K562 (cell line): ENCODE data around the gene PREX1. TPM values are rescaled to one million over a fixed set of nuclear protein-coding genes. Genes with fewer than 3 reads are reported as not detected.

Experiments used
- ATAC-seq: fragments of 200-7000 bp; cut with Tn5 transposase; 3 replicates; pipeline ENCODE4 v1.9.1; 2020; ENCODE audit warnings: moderate library complexity
- BruUV-seq: library from RNA; stranded (reverse); fragments of 400-500 nt; replicated peaks from 2 replicates; lab custom pipeline; 2021; lab: Mats Ljungman, UMichigan
- CTCF ChIA-PET: fragments of 300-600 bp; formaldehyde crosslinking; extraction: SDS; loops from one replicate; lab custom pipeline; 2021; ENCODE audit warnings: low intra/inter-chr PET ratio; lab: Yijun Ruan, JAX
- POLR2A ChIA-PET: fragments of 300-600, 350-650 bp; sonication (Branson Sonifier 250); formaldehyde crosslinking; extraction: SDS; loops from one replicate; lab custom pipeline; 2021; ENCODE audit warnings: antibody characterized with exemption, inconsistent platforms; lab: Yijun Ruan, JAX
- DNase-seq, 4 experiments: peaks; one replicate each; pipeline versions ENCODE4 v3.0.0 to v3.0.0-alpha.2; 2011 to 2018; ENCODE audit warnings: low spot score in 3 of 4, mixed read lengths in 3 of 4; ENCODE audit errors: extremely low read depth in 1 of 4
- FAIRE-seq: peaks from 2 replicates; lab custom pipeline; 2011; peaks lifted over from hg19 to GRCh38; lab: Jason Lieb, UNC
- H2AFZ ChIP-seq: 2 replicates; pipeline ENCODE4 v1.6.0; 2011; ENCODE audit warnings: low read depth, low read length, control low read depth, inconsistent platforms
- H3K27ac ChIP-seq: fragments of 200-600 bp; 3 replicates; pipeline ENCODE4 v1.8.0; 2011; ENCODE audit warnings: low read depth, mild to moderate bottlenecking, control low read depth, inconsistent platforms, low read length, moderate library complexity, mixed read lengths; ENCODE audit errors: extremely low read depth
- H3K27me3 ChIP-seq, 2 experiments: fragments of 300-600 bp in 1 of 2; 2 replicates in 1 of 2; 3 replicates in 1 of 2; pipeline versions ENCODE4 v1.6.0 to v1.8.0; 2011; ENCODE audit warnings: inconsistent platforms in 2 of 2, low read length in 2 of 2, mild to moderate bottlenecking in 1 of 2, mixed read lengths in 1 of 2, moderate library complexity in 1 of 2; ENCODE audit not compliant: control insufficient read depth in 2 of 2, insufficient read depth in 2 of 2
- H3K36me3 ChIP-seq: fragments of 300-600 bp; 3 replicates; pipeline ENCODE4 v1.8.0; 2011; ENCODE audit warnings: mild to moderate bottlenecking, low read length, inconsistent platforms; ENCODE audit not compliant: control insufficient read depth, insufficient read depth
- H3K4me1 ChIP-seq, 2 experiments: fragments of 200-600 bp in 1 of 2; replicated peaks in 1 of 2; 2 replicates in 1 of 2; 3 replicates in 1 of 2; pipeline versions ENCODE4 v1.5.1 to v1.8.0; 2011; ENCODE audit warnings: inconsistent platforms in 2 of 2, low read length in 2 of 2, mild to moderate bottlenecking in 1 of 2, mixed read lengths in 1 of 2, moderate library complexity in 1 of 2; ENCODE audit not compliant: control insufficient read depth in 2 of 2, insufficient read depth in 2 of 2
- H3K4me2 ChIP-seq: 2 replicates; pipeline ENCODE4 v1.6.1; 2011; ENCODE audit warnings: low read length, control low read depth, inconsistent platforms, mixed read lengths; ENCODE audit not compliant: insufficient read depth
- H3K4me3 ChIP-seq: fragments of 200-600 bp; sonication (generic), shearing (Covaris generic); 2 replicates; pipeline ENCODE4 v1.5.1; 2016; ENCODE audit warnings: control low read depth, inconsistent platforms
- H3K79me2 ChIP-seq: fragments of 200-600 bp; 3 replicates; pipeline ENCODE4 v1.8.0; 2011; ENCODE audit warnings: low read length, inconsistent platforms; ENCODE audit not compliant: control insufficient read depth, insufficient read depth
- H3K9ac ChIP-seq, 2 experiments: 2 replicates each; pipeline versions ENCODE4 v1.6.0 to v1.6.1; 2011; ENCODE audit warnings: low read depth in 2 of 2, low read length in 2 of 2, control low read depth in 1 of 2, inconsistent platforms in 1 of 2, mild to moderate bottlenecking in 1 of 2, mixed read lengths in 1 of 2; ENCODE audit not compliant: insufficient read depth in 1 of 2
- H3K9me1 ChIP-seq: one replicate; pipeline ENCODE4 v1.6.0; 2011; ENCODE audit warnings: inconsistent platforms, mild to moderate bottlenecking, low read length, moderate library complexity; ENCODE audit not compliant: control insufficient read depth, insufficient read depth
- H3K9me3 ChIP-seq: replicated peaks from 2 replicates; pipeline ENCODE4 v1.5.1; 2011; ENCODE audit warnings: low read depth, low read length, inconsistent platforms; ENCODE audit not compliant: control insufficient read depth, insufficient read depth
- H4K20me1 ChIP-seq: replicated peaks from 2 replicates; pipeline ENCODE4 v1.6.1; 2011; ENCODE audit warnings: low read length, inconsistent platforms, mixed read lengths; ENCODE audit not compliant: control insufficient read depth, insufficient read depth
- BCLAF1 ChIP-seq, 2 experiments: fragments of 450-650 bp in 1 of 2; IDR thresholded peaks; 2 replicates each; pipeline ENCODE4 v1.6.1; 2011 to 2017; ENCODE audit warnings: low read depth in 2 of 2, antibody characterized with exemption in 1 of 2, borderline replicate concordance in 1 of 2, low read length in 1 of 2, mild to moderate bottlenecking in 1 of 2, mixed read lengths in 1 of 2; ENCODE audit not compliant: control insufficient read depth in 1 of 2
- BDP1 ChIP-seq: IDR thresholded peaks from 3 replicates; pipeline ENCODE4 v1.6.1; 2011; ENCODE audit not compliant: insufficient read length, insufficient read depth
- CBX1 ChIP-seq: sonication (generic); IDR thresholded peaks from 2 replicates; pipeline ENCODE4 v1.6.1; 2016; ENCODE audit warnings: antibody characterized with exemption, low read depth, mild to moderate bottlenecking
- COPS2 ChIP-seq: fragments of 450-650 bp; conservative IDR thresholded peaks from 2 replicates; pipeline ENCODE4 v1.6.1; 2016; ENCODE audit warnings: mild to moderate bottlenecking, moderate library complexity
- ELK1 ChIP-seq: sonication (generic); formaldehyde crosslinking; IDR thresholded peaks from 2 replicates; pipeline ENCODE4 v1.8.1; 2022; ENCODE audit warnings: missing genetic modification reagents
- HNRNPH1 ChIP-seq: fragments of 200-400 bp; formaldehyde crosslinking; optimal IDR thresholded peaks from 2 replicates; pipeline ENCODE3; 2017; ENCODE audit warnings: low read depth, mild to moderate bottlenecking, low read length, moderate library complexity
- MAZ ChIP-seq, 2 experiments: fragments of 450-650 bp in 1 of 2; sonication (generic) in 1 of 2; formaldehyde crosslinking; IDR thresholded peaks in 1 of 2; conservative IDR thresholded peaks in 1 of 2; 2 replicates each; pipeline versions ENCODE4 v1.4.0 to v1.5.0; 2020; ENCODE audit warnings: mild to moderate bottlenecking in 1 of 2, missing genetic modification reagents in 1 of 2
- RBM34 ChIP-seq: fragments of 200-400 bp; formaldehyde crosslinking; IDR thresholded peaks from 2 replicates; pipeline ENCODE4 v1.6.1; 2018; ENCODE audit warnings: low read length, borderline replicate concordance; ENCODE audit not compliant: insufficient read depth
- SNRNP70 ChIP-seq: fragments of 200-400 bp; formaldehyde crosslinking; optimal IDR thresholded peaks from 2 replicates; pipeline ENCODE3; 2017; ENCODE audit warnings: low read depth, low read length
- ZBTB7A ChIP-seq: IDR thresholded peaks from 2 replicates; pipeline ENCODE4 v1.6.1; 2011; ENCODE audit warnings: low read depth, mild to moderate bottlenecking, low read length, moderate library complexity, borderline replicate concordance; ENCODE audit not compliant: control insufficient read depth
- ZFX ChIP-seq: sonication (generic); formaldehyde crosslinking; IDR thresholded peaks from 2 replicates; pipeline ENCODE4 v1.8.0; 2022; ENCODE audit warnings: mild to moderate bottlenecking, missing genetic modification reagents, moderate library complexity
- WGBS: fragments of 100-300 bp; shearing (Covaris generic); methylation state at CpG from one replicate; pipeline ENCODE4 v1.1.6; 2016; ENCODE audit warnings: low coverage, mixed read lengths; ENCODE audit not compliant: insufficient coverage; ENCODE audit errors: missing lambda C conversion rate; 5-methylcytosine and 5-hydroxymethylcytosine counted together
- in situ Hi-C: fragments of 300-500 bp; cut with MboI; formaldehyde crosslinking; loops from 4 replicates; pipeline ENCODE4 v1.15.0; 2018; ENCODE audit warnings: inconsistent platforms, mixed read lengths
- intact Hi-C: fragments of 100-400 bp; cut with micrococcal nuclease; formaldehyde crosslinking; loops from 2 replicates; pipeline ENCODE4 v1.14.2; 2022
- polyA plus RNA-seq, 8 experiments: library from polyadenylated mRNA; depleted of rRNA in 4 of 8; stranded (reverse) in 5 of 8; unstranded in 3 of 8; fragments of >200 nt; fragmentation: Nextera tagmentation in 2 of 8; fragmentation: Illumina TruSeq in 1 of 8; extraction: Ambion mirVana in 2 of 8; extraction: Trizol in 1 of 8; gene quantifications; 2 replicates each; pipeline versions ENCODE4 v1.2.1 to v1.2.3, GENCODE V29; 2011 to 2014; ENCODE audit warnings: inconsistent platforms in 1 of 8, missing spikeins in 1 of 8
- total RNA-seq, 7 experiments: library from RNA; depleted of rRNA in 6 of 7; stranded (reverse); fragments of >200 nt in 6 of 7; fragmentation: Illumina TruSeq in 2 of 7; extraction: Trizol in 2 of 7; gene quantifications; 2 replicates each; pipeline versions ENCODE4 v1.2.1 to v1.2.3, GENCODE V29; 2011 to 2021; ENCODE audit warnings: low replicate concordance in 1 of 7

Gene PREX1
- total and polyA plus RNA-seq, 9 of the 15 experiments (the other 6 are each of a cell fraction or from before 2014, with no cell fraction given), result 0.37 to 10.4 (median 4.8) TPM

GRCh38 chr20:48696671-48697070 lies 131.1 kb downstream of the PREX1 start:
- no peak overlapping the region for H3K4me3 ChIP-seq
- CTCF ChIA-PET, result no interaction called here
- H3K4me2 ChIP-seq, result no peak overlapping the region
- peaks cover 2% of the 10 kb centered on the region for H3K9me1 ChIP-seq
- ATAC-seq (no peak), FAIRE-seq (no peak), DNase-seq (no peak)
- H3K27me3 ChIP-seq, result no peaks in the 10 kb centered on the region
- no peak overlapping the region for H3K27ac ChIP-seq
- no peak overlapping the region for H3K9ac ChIP-seq
- no peaks in the 10 kb centered on the region for H3K79me2 ChIP-seq
- POLR2A ChIA-PET, result interaction anchor here (0.7 to 1.0 kb wide), 3 partner anchors 11 to 14 kb away, joined by 3 read pairs; no protein-coding TSS in a partner anchor
- H3K9me3 ChIP-seq, result no peaks in the 10 kb centered on the region
- no TSS peak for BruUV-seq
- 40% methylated on average over 4 of the region's 4 CpGs for WGBS
- no peak overlapping the region for H2AFZ ChIP-seq
- H3K36me3 ChIP-seq, result no peaks in the 10 kb centered on the region
- intact Hi-C loops (no loop called here), in situ Hi-C loops (no loop called here)
- peaks cover 0 to 6% of the 10 kb centered on the region in 2 experiments; a peak in 1 of 5 replicates for H3K4me1 ChIP-seq
- H4K20me1 ChIP-seq, result no peaks in the 10 kb centered on the region
- no peak for TF ChIP-seq COPS2
- no peak for TF ChIP-seq SNRNP70
- no peak for TF ChIP-seq BDP1
- TF ChIP-seq HNRNPH1, result no peak
- TF ChIP-seq CBX1, result no peak
- no peak for TF ChIP-seq ZFX (CRISPR knock-in tag)
- TF ChIP-seq RBM34, result no peak
- TF ChIP-seq ZBTB7A, result no peak
- no peak for TF ChIP-seq BCLAF1 (IDR thresholded peaks at IDR 0.05; ENCODE audit: borderline replicate concordance in 1 of 2, control insufficient read depth in 1 of 2, low read depth in 2 of 2, low read length in 1 of 2)
- TF ChIP-seq MAZ (CRISPR knock-in tag; conservative IDR thresholded peaks at IDR 0.05 in 1 of 2, IDR thresholded peaks at IDR 0.05 in 1 of 2), result no peak
- TF ChIP-seq ELK1 (CRISPR knock-in tag), result no peak
